SHP77 treated with DMSO at 0.1 percent for 48 hours (cell line): Measurements from ENCODE around the gene SASH1.
"Not testable (repeated sequence)": the region's sequence is repeated elsewhere in the genome, so short reads cannot be mapped to it uniquely, and the experiment has no call there.

ENCODE experiments used
- DNase-seq: peaks from one replicate; lab custom pipeline; 2025; lab: John Stamatoyannopoulos, UW

The SASH1 gene

GRCh38 chr6:148551226-148551625 lies 208.6 kb downstream of the SASH1 start:
- no peak for DNase-seq

DNA sequence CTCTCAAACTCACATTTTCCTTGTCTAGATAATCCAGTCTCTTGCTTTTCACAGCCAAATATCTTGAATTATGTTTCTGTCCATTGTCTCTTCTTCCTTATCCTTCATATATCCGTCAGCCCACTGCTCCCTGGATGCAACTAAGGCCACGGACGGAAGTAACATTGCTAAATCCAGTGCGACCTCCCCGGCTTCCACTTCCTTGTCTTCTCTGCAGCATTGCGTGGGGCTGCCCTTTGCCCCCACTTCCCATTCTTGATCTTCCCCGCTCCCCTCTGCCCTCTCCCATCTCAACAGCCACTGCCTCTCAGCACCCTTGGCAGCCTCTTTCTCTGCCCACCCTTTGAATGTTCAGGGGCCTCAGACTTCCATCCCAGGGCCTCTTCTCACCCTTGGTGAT lies 213.8 kb downstream of the SASH1 start:
- no peak for DNase-seq

DNA sequence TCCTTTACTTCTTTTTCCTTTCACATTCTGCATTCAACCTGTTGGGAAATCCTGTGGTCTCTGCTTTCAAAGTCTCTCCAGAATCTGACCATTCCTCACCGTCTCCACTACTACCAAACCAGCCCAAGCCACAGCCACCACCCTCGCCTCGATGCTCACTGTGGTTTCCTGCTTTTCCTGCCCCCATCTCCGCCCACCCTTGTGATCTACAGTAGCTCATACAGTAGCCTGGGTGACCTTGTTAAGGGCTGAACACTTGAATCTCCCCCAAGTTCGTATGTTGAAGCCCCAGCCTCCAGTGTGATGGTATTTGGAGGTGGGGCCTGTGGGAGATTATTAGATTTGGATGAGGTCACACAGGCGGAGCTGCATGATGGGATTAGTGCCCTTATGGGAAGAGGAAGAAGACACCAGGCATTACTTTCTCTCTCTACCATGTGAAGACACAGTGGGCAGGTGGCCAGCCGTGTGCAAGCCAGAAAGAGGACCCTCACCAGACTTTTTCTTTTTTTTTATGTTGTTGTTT lies 215.2 kb downstream of the SASH1 start:
- no peak for DNase-seq

DNA sequence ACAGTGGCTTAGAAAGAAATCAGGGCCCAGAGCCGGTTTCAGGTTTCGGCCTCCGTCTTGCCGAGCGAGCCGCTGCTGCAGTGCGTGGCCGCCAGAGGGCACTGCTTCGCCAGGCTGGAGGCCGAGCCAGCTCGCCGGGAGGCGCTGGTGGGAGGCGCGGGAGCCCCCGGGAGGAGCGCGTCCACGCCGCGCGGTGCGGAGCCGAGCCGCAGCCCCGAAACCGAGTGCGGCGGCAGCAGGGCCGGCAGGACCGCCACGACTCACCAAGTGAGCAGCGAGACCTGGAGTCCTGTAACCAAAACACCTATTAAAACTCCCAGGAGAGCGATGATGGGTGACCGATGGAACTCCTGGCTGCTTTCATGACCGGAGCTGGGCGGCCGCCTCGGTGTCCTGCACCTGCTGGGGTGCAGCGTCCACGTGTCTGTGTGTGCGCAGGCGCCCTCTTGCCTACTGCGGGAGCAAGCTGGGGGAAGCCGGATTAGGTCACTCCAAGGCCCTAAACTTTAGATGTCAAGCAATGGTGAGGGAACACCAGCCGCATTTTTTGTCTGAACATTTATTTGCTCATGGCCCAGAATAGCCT lies 217.3 kb downstream of the SASH1 start:
- DNase-seq, result peak; percentile 11

DNA sequence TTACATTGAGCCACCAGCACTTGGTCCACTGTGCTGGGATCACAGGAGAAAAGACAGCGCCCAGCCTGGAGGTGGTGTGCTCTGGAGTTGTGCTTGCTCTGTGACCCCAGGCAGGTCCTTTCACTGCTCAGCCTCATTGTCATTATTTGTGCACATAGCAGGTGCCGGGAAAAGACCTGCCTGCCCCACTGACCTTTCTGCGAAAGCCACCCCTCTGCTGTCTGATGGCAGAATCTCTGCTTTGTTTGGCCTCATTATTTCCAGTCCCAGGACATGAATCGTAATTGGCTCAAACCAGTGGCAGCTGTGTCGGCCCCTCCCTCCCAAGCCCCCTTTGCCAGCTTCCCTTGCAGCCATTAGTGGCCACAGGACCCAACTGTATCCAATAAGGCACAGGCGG lies 219.0 kb downstream of the SASH1 start:
- no peak for DNase-seq

DNA sequence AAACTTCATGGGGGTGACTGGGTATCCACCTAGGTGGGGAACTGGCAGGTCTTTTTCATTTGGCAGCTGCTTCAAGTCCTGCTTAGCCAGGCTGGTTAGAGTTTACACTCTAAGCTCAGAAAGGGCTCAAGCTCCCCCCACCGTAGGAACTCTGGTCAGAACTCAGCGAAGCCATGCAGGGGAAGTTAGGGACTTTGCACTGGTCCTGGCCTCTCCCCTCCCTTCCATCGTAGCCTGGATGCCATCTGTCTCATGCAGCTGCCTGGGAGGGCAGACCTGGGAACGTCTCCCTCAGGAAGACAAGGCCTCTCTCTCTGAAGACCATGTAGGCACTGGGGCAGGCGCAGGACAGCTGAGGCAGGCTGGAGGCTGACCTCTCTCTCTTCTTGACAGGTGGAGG lies 220.4 kb downstream of the SASH1 start:
- DNase-seq, result no peak

DNA sequence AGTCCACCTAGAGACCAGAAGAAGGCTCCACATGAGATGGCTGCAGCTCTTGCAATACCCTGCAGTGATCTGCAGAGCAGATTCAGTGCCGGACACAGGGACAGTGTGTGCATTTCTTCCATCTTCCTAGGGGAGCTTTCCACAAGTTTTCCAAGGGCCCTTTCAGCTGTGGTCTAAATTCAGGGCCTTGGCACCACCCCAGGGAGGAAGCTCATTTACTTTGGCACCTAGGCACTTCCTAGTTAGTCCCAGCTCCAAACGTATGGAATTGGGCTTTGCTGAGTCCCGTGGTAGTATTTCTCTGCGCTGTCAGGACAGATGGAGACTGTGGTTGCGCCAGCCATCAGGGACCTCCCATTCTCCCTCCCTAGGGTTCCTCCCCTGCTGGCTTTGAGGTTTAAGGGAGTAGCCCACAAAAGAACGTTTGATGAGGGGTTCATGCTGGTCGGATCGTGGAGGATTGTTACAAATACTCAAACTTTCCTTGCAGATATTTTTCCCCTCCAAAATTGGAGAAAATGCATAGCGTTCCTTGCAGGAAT lies 221.9 kb downstream of the SASH1 start:
- no peak for DNase-seq

GRCh38 chr6:148565321-148565926 lies 222.8 kb downstream of the SASH1 start:
- no peak for DNase-seq

DNA sequence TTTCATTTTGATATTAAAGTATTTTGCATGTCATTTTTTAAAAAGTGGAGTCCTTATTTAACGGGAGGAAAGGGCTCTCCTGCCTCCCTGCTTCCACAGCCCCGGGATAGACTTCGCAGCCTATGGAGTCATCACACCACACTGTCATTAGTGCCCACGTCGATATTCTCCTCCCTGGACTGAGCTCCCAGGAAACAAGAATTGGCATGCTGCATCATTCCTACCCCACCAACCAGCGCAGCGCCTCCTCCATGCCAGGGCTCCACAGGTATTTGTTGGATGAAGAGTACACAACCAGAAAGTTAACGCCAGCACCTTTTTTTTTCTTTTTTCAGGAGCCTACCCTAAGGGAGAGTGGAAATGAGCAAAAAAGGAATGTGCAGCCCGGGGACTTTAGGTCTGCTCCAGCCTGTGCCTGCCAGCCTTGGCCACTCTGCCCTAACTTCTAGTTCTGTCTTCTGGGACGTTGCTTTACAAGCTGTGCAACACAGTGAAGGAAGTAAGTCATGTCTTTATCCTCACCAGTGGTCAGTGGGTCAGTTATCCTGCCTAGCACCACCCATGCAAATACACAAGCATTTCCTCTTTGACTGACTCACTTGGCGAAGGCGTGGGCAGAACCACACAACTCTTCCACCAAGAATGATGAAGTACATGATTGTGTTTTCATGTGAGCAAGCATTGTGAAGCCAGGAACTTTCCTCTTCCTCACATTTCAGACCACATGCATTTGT lies 223.5 kb downstream of the SASH1 start:
- no peak for DNase-seq

DNA sequence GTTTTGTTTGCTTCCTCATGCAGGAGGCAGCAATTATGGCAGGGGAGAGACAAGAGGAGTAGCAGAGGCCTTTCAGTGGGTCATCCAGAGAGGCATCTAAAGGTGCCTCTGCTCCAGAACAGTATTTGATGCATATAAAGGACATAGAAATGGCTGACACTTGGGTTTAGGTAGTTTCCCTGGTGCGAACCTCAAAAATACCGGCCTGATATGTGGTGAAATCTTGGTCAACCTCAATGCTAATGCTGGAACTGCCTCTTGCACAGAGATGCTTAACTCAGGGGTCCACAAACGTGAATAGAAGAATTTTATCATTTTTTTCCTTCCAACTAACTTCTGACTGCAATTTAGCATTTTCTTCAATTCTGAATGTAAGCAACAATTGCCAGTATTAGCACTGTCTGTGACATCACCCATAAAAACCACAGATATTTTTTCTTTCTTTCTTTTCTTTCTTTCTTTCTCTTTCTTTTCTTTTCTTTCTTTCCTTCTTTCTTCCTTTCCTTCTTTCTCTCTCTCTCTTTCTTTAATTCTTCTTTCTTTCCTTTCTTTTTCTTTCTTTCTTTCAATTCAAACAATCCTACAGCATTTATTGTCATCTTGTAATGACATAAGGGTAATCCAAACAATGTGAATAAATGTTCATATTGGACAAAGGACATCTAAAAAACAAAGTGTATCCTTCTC lies 224.2 kb downstream of the SASH1 start:
- DNase-seq, result no peak

DNA sequence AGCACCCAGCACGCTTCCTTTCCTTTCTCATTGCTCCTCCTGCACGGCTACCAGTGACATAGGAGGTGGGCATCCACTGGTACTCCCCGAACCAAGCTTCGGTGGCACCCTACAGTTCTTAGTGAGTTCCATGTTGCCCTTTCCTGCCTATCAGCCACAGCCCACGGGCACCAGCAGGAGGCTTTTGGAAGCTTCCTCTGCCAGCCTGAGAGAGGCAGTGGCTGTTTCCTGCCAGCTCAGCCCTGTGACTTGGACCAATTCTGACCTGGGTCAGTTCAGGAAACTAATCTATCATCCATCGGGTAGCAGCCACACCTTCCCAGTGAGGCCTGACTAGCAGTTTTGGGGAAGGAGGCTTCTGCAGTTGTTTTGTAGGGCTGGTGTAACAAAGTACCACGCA lies 227.8 kb downstream of the SASH1 start:
- no peak for DNase-seq

DNA sequence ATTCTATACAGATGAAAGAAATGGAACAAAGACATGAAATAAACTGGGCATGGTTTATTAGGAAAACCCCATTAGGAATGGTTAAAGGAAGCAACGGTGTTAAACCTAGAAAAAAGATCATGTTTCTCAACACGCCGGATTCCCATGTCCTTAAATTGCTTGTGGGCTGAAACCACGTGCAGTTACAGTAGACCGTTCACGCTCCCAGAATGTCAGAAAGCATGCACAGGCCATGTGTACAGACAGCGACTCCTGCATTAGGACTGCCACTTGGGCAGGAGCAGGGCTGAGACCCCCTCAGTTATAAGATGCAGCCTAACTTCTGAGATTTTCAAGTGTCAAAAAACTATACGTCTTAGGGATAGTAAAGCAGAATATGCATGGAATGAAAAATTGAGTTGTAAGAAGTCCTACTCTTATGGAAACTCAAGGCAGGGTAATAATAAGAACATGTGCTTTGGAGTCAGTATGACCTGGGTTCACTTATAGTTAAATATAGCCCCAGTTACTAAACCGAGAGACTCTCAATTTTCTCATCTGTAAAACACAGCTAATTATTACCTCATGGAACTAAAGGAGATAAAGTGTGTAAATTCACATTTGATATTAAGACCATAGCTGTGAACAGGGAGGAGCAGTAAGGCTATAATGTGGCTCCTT lies 230.2 kb downstream of the SASH1 start:
- DNase-seq, result no peak

GRCh38 chr6:148573922-148574321 lies 231.3 kb downstream of the SASH1 start:
- DNase-seq, result no peak

GRCh38 chr6:148577687-148578488 lies 235.2 kb downstream of the SASH1 start:
- DNase-seq, result peak; percentile 32

GRCh38 chr6:148578489-148578814 lies 235.8 kb downstream of the SASH1 start:
- DNase-seq, result no peak

- DNase-seq, result no peak
These were observed 236.4 kb downstream of the SASH1 start for GRCh38 chr6:148578837-148579565.

DNA sequence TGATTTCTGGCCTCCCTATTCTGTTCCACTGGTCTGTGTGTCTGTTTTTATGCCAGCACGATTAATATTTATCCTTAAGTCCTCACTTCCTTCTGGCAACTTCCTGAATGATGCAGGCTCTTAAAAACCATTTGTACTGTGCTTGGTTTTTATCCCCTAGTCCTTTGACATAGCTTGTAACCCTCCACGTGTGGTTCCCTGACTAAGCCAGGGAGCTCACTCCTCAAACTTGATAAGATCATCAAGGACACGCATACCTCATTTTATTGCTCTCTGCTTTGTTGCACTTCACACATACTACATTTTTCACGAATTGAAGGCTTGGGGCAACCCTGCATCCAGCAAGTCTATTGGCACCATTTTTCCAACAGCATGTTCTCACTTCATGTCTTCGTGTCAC lies 237.8 kb downstream of the SASH1 start:
- no peak for DNase-seq

- no peak for DNase-seq
These were observed 241.0 kb downstream of the SASH1 start for GRCh38 chr6:148583631-148584030.

DNA sequence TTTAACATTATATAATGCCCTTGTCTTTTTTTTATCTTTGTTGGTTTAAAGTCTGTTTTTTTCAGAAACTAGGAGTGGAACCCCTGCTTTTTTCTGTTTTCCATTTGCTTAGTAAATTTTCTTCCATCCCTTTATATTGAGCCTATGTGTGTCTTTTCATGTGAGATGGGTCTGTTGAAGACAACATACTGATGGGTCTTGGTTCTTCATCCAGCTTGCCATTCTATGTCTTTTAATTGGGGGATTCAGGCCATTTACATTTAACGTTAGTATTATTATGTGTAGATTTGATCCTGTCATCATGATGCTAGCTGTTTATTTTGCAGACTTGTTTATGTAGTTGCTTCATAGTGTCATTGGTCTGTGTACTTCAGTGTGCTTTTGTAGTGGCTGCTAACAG lies 243.0 kb downstream of the SASH1 start:
- not testable (repeated sequence) for DNase-seq

- no peak for DNase-seq
These were observed 248.2 kb downstream of the SASH1 start for GRCh38 chr6:148590883-148591282.

- DNase-seq, result no peak
These were observed 249.0 kb downstream of the SASH1 start for GRCh38 chr6:148591656-148592055.
